Stomach (tissue), 4 donors: ENCODE measurements around the gene SMIM41.

Source experiments
- CTCF ChIP-seq, 7 experiments: fragments of 450-650 bp in 4 of 7; fragments of 200-600 bp in 3 of 7; sonication (generic) in 3 of 7; IDR thresholded peaks; one replicate each; pipeline ENCODE4 v1.5.1; 2016 to 2019; ENCODE audit warnings: antibody characterized with exemption in 7 of 7, control low read depth in 2 of 7, mild to moderate bottlenecking in 1 of 7
- POLR2A ChIP-seq, 4 donors: fragments of 450-650 bp; IDR thresholded peaks; one replicate each; pipeline ENCODE4 v1.6.1; 2016; ENCODE audit warnings: antibody characterized with exemption in 4 of 4, control low read depth in 2 of 4, mild to moderate bottlenecking in 1 of 4, moderate library complexity in 1 of 4

GRCh38 chr12:52050758-52051541, 28.6 kb upstream of the SMIM41 start, which contains the start of gene NR4A1:
- TF ChIP-seq POLR2A (IDR thresholded peaks at IDR 0.05) = peak in 2 of 4 donors; percentile 96 to 98
- peak in 2 of 7 experiments; percentile 5 to 6 for TF ChIP-seq CTCF (IDR thresholded peaks at IDR 0.05)
